Measurements from ENCODE around the gene MYO15B. TPM values are rescaled to one million over a fixed set of nuclear protein-coding genes. Genes with fewer than 3 reads are reported as not detected.

MYO15B gene
- polyA plus RNA-seq, 1 donor from 2014 or later, result 2.4 TPM

DNA sequence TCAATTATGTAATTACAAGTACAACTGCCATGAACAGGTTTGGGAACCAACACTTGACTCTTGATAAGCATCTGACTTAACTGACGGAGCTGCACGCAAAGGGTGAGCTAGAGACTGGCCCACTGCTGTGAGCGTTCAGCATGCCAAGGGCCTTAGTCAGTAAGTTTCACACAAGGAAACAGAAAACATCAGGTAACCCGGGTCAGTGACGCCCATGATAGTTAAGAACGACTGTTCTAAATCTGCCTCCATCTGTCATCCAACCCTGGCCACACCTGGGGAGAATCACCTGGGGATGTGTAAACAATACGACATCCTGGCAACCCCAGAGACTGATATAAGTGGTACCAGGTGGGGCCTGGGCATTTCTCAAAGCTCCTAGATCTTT is 57.9 kb downstream of the MYO15B start:
- no peak overlapping the region for H3K27ac ChIP-seq (ENCODE audit: low read length)
- no peaks in the 10 kb centered on the region for H3K79me2 ChIP-seq (replicated peaks; ENCODE audit: insufficient read depth, low read length)
- no peak overlapping the region for H3K4me3 ChIP-seq (ENCODE audit: low read length)
- H3K4me2 ChIP-seq (ENCODE audit: low read length), result no peak overlapping the region
- no peaks in the 10 kb centered on the region for H4K20me1 ChIP-seq (ENCODE audit: insufficient read depth)
- no peaks in the 10 kb centered on the region for H3F3A ChIP-seq (ENCODE audit: insufficient read depth, low read length, poor library complexity, severe bottlenecking)
- no peak overlapping the region for H2AFZ ChIP-seq (ENCODE audit: low read depth, low read length)
- no peaks in the 10 kb centered on the region for H3K27me3 ChIP-seq (ENCODE audit: insufficient read depth, low read depth, low read length)
- no peaks in the 10 kb centered on the region for H3K9me2 ChIP-seq (ENCODE audit: insufficient read depth, low read length)
- TF ChIP-seq, protein P1, sequence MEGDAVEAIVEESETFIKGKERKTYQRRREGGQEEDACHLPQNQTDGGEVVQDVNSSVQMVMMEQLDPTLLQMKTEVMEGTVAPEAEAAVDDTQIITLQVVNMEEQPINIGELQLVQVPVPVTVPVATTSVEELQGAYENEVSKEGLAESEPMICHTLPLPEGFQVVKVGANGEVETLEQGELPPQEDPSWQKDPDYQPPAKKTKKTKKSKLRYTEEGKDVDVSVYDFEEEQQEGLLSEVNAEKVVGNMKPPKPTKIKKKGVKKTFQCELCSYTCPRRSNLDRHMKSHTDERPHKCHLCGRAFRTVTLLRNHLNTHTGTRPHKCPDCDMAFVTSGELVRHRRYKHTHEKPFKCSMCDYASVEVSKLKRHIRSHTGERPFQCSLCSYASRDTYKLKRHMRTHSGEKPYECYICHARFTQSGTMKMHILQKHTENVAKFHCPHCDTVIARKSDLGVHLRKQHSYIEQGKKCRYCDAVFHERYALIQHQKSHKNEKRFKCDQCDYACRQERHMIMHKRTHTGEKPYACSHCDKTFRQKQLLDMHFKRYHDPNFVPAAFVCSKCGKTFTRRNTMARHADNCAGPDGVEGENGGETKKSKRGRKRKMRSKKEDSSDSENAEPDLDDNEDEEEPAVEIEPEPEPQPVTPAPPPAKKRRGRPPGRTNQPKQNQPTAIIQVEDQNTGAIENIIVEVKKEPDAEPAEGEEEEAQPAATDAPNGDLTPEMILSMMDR (IDR thresholded peaks at IDR 0.05; ENCODE audit: poor library complexity, severe bottlenecking), result no peak
- TF ChIP-seq EP300 (conservative IDR thresholded peaks at IDR 0.05; ENCODE audit: poor library complexity, severe bottlenecking), result no peak
- TF ChIP-seq MXI1 (conservative IDR thresholded peaks at IDR 0.05; ENCODE audit: poor library complexity, severe bottlenecking), result no peak
- TF ChIP-seq POLR2AphosphoS5 (IDR thresholded peaks at IDR 0.05), result no peak
- TF ChIP-seq, protein P2, sequence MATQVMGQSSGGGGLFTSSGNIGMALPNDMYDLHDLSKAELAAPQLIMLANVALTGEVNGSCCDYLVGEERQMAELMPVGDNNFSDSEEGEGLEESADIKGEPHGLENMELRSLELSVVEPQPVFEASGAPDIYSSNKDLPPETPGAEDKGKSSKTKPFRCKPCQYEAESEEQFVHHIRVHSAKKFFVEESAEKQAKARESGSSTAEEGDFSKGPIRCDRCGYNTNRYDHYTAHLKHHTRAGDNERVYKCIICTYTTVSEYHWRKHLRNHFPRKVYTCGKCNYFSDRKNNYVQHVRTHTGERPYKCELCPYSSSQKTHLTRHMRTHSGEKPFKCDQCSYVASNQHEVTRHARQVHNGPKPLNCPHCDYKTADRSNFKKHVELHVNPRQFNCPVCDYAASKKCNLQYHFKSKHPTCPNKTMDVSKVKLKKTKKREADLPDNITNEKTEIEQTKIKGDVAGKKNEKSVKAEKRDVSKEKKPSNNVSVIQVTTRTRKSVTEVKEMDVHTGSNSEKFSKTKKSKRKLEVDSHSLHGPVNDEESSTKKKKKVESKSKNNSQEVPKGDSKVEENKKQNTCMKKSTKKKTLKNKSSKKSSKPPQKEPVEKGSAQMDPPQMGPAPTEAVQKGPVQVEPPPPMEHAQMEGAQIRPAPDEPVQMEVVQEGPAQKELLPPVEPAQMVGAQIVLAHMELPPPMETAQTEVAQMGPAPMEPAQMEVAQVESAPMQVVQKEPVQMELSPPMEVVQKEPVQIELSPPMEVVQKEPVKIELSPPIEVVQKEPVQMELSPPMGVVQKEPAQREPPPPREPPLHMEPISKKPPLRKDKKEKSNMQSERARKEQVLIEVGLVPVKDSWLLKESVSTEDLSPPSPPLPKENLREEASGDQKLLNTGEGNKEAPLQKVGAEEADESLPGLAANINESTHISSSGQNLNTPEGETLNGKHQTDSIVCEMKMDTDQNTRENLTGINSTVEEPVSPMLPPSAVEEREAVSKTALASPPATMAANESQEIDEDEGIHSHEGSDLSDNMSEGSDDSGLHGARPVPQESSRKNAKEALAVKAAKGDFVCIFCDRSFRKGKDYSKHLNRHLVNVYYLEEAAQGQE (IDR thresholded peaks at IDR 0.05; ENCODE audit: borderline replicate concordance), result no peak
- TF ChIP-seq SMC3 (conservative IDR thresholded peaks at IDR 0.05; ENCODE audit: poor library complexity), result no peak
- no peak for TF ChIP-seq RAD21 (conservative IDR thresholded peaks at IDR 0.05)
- no peak for TF ChIP-seq TAF1 (IDR thresholded peaks at IDR 0.05; ENCODE audit: low read depth)
- TF ChIP-seq EZH2 (IDR thresholded peaks at IDR 0.05; ENCODE audit: borderline replicate concordance, insufficient read depth, low read length, poor library complexity, severe bottlenecking), result no peak
- no peak overlapping the region for H3K9ac ChIP-seq (ENCODE audit: low read length)
- H3K9me3 ChIP-seq (ENCODE audit: low read length), result no peaks in the 10 kb centered on the region
- no peaks in the 10 kb centered on the region for H3K36me3 ChIP-seq (ENCODE audit: insufficient read depth, low read length)

DNA sequence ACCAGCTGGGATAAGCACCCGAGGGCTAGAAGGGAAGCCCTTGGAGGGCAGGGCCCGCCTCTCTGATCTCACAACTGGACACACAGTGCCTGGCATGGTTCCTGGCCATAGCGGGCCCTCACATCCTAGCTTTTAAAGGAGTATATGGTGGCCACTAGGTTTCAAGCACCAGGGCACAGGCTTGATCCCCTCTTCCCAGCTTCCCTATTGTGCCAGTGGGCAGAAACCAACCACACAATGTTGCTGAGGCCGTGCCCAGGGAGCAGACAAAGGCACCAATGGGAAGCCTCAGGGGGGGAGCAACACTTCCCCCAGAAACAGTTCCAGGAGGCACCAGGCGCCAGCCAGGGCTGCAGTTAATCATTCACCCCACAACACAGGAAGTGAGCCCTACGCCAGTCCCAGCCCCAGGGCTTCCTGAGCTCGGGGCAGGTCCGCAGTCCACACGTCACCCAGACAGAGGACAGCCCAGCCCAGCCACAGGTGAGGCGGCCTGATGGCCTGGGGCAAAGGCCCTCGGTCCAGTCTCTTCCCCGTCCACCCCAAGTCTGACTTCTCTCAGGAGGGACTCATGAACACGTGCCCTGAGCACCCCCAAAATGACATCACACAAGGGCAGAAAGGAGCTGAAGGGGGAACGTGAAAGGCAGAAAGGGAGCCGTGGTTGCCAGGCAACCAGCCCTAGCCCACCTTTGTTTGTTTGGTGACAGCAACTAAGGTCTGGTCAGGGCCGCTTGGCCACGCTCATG is 58.5 kb downstream of the MYO15B start:
- no peak overlapping the region for H2AFZ ChIP-seq (ENCODE audit: low read depth, low read length)
- no peak overlapping the region for H3K4me3 ChIP-seq (ENCODE audit: low read length)
- H3K9ac ChIP-seq (ENCODE audit: low read length), result no peak overlapping the region
- H3K9me3 ChIP-seq (ENCODE audit: low read length), result no peaks in the 10 kb centered on the region
- H3K4me2 ChIP-seq (ENCODE audit: low read length), result no peak overlapping the region
- H3K9me2 ChIP-seq (ENCODE audit: insufficient read depth, low read length), result no peaks in the 10 kb centered on the region
- no peak overlapping the region for H3K27ac ChIP-seq (ENCODE audit: low read length)
- TF ChIP-seq RAD21 (conservative IDR thresholded peaks at IDR 0.05), result no peak
- TF ChIP-seq SMC3 (conservative IDR thresholded peaks at IDR 0.05; ENCODE audit: poor library complexity), result no peak
- no peak for TF ChIP-seq MXI1 (conservative IDR thresholded peaks at IDR 0.05; ENCODE audit: poor library complexity, severe bottlenecking)
- no peak for TF ChIP-seq TAF1 (IDR thresholded peaks at IDR 0.05; ENCODE audit: low read depth)
- TF ChIP-seq EZH2 (IDR thresholded peaks at IDR 0.05; ENCODE audit: borderline replicate concordance, insufficient read depth, low read length, poor library complexity, severe bottlenecking), result no peak
- TF ChIP-seq, protein P2 (IDR thresholded peaks at IDR 0.05; ENCODE audit: borderline replicate concordance), result no peak
- H3K27me3 ChIP-seq (ENCODE audit: insufficient read depth, low read depth, low read length), result no peaks in the 10 kb centered on the region
- H4K20me1 ChIP-seq (ENCODE audit: insufficient read depth), result no peaks in the 10 kb centered on the region
- no peaks in the 10 kb centered on the region for H3K36me3 ChIP-seq (ENCODE audit: insufficient read depth, low read length)
- no peaks in the 10 kb centered on the region for H3F3A ChIP-seq (ENCODE audit: insufficient read depth, low read length, poor library complexity, severe bottlenecking)
- no peaks in the 10 kb centered on the region for H3K79me2 ChIP-seq (replicated peaks; ENCODE audit: insufficient read depth, low read length)
